HG03025 (cell line): ENCODE data around the gene KLF13.

Experiments
- ATAC-seq: cut with Tn5 transposase; IDR thresholded peaks from one replicate; pipeline ENCODE4 v1.9.1; 2021; ENCODE audit warnings: mild to moderate bottlenecking, moderate library complexity; ENCODE audit not compliant: unreplicated experiment, low FRiP score

KLF13 gene

DNA sequence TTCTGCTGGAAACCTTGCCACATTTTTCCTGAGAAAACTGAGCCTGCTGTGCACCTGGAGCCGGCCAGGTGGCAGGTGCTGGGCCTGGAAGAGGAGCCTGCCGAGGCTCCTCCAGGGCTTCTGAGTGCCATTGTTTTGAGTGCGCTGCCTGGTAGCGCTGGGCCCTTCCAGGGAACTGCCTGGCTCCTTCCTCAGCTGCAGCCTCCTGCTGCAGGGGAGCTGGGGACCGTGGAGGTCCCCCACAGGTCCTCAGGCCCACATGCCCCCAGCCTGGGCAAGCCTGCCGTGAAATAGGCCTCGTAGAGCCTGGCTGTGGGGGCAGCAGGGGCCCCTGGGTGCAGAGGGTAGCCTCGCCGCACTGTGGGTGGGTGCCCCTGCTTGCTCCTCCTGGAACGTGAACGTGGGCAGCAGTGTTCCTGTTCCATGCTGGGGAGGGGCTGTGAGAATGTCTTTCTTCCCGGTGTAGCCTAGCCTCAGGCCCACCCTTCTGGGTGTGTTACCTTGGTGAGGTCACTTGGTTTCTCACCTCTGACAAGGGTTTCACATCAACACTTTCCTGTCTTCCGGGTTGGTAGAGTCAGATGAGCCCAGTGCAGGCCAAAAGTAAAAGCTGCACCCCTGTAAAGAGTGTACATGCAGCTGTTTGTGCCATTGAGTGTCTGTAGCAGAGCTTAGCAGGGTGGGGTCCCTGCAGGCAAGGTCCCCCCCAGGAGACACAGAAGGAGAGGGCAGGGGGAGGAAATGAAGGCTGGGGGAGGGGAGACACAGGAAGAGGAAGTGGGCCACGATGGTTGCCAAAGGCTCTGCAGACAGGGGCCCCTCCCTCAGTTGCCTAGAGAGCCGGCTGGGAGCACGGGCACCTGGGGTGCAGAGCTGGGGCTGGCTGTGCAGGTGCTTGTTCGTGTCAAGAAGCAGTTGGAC, 34.5 kb downstream of the KLF13 start:
- peak; percentile 61 for ATAC-seq

DNA sequence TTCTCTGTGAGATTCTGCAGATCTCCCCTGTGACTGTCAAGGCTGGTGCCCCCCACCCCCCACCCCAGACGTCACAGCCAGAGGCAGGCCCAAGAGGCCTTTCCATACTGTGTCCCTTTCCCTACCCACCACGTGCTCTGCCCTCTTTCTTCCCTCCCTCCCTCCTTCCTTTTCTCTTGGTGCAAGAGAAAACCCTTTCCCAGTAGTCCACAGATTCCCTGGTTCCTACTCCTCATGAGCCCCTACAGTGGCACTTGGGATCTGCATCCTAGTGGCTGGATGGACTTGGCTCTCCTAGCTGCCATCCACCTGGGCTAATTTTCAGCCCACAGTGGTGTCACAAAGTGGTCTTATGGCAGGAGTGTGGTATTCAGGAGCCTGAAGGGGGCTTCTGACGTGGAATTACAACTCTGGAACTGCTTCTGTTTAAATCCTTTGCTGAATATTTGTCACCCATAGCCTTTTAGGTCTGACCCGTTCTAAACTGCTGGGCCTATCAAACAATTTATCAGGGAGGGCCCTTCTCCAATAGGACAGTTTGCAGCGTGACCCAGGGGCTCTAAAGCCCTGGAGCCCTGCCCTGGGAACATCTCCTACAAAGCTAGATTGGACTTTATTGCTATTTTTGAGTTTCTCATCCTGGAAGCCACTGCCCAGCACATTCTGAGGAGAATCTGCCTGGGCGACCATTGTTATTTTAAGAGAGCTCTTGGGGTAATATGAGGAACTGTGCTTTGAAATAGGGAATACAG, 35.3 kb downstream of the KLF13 start:
- ATAC-seq: no peak

DNA sequence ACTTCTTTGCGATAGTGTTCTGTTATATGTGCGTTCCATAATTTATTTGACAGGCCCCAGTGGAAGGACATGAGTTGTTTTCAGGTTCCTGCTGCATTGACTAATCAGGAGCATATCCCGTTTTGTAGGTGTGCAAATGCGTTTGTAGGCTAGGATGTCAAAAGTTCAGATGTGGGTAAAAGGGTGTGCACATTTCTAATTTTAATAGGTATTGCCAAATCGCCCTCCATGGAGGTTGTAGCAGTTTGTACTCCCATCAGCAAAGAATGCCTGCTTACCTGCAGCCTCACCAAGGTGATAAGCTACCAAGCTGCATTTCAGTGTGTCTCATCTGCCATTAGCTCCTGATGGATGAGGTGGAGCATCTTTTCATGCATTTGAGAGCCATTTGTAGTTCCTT, 36.3 kb downstream of the KLF13 start:
- no peak for ATAC-seq

DNA sequence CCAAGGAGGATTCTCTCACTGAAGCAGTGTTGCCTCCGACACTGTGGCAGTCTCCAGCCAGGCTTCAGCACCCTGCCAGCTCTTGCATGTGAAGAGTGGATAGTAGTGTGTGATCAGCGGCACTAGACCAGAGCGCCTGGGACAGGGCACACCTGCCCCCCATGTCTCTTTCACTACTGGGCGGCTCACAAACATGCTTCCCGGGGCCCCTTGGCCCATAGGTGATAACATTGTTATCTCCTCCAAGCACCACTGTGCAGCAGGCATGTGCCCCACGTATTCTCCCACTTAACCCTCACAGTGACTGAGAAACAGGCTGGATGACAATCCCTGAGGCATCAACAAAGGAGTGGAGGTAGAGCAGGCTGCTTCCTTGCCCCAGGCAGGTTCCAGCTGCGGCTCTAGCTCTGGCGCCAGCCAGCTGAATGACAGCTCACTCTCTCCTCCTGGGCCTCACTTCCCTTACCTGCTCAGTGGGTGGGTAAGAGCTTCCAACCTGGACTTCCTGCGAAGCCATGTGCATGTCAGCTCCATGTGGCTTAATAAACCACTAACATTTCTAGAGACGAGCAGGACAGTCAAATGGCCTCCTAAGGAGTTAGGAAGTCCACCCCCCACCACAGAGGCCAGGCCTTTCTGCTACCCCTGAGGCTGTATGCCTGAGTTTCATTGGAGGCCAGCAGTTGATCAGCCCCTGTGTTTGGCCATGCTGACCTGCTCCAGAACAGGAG, 37.8 kb downstream of the KLF13 start:
- ATAC-seq: no peak

DNA sequence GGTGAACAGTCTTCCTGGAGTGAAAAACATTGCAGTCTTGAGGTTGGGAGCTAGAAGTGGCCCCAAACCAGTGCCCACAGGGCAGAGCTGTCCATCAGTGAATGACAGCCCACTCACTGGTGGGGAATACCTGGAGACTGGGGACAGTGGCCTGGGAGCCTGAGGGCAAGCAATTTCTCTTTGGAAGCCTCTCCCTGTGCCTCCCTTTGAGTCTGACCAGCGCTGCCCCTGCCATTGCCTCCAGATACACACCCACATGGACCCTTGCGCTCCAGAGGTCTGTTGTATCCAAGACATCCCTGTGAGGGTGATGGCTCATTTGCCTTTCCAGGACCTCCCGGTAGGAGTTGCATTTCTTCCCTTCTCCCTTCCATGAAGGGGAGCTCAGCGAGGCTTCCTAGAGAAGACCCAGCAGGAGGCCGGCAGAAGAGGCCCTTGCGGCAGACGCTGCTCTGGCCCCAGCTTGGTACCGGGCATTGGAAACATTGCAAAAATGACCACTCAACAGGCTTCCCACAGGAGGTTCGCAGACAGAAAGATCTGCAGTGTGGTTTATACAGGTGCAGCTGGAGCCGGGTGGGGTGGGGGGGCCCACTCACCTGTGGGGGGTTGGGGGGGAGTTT, 38.5 kb downstream of the KLF13 start:
- ATAC-seq: no peak

DNA sequence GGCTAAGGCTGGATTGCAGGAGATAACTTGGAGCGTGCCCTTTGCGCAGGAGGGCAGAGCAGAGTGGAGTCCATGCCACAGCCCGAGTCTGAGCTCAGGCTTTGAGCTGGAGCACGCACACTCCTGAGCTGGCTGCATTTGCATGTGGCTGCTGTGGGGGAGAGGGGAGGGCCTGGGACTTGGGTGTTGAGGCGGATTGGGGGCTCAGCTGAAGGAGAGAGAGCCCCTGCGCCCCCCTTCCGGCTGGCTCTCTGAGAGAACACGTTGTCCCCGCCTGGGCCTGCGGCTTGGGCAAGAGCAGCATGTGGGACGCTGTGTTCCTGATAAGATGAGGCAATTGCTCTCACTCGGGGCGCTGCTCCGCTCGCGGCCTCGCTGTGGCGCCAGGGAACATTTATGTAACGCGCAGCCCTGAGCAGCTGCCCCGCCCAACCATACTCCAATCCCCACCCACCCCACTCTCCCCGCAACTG, 39.1 kb downstream of the KLF13 start:
- peak; percentile 42 for ATAC-seq

DNA sequence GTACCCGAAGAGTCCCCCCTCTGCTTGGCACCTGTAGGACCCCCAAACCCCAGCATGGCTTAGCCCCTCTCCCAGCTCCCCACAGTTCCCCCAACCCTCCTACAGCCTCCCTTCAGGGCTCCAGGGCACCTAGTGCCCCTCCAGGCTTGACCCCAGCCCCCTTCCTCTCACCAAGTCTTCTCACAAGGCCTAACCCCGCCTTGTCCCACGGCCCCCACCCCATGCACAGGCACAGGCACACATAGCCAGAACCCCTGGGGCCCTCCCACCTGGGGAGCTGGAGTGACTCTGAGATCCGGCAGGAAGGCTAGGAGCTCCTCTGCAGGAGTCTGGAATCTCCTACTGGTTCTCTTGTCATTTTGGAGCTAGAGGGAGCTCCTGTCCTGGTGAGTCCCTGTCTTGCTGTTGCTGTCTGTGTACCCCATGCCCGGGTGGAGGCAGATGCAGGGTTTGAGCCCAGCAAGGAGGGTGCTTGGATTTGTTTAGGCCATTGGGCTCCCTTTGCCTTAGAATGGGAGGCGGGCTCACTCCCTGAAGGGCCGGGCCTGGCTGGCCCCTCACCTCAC, 39.6 kb downstream of the KLF13 start:
- ATAC-seq: no peak

DNA sequence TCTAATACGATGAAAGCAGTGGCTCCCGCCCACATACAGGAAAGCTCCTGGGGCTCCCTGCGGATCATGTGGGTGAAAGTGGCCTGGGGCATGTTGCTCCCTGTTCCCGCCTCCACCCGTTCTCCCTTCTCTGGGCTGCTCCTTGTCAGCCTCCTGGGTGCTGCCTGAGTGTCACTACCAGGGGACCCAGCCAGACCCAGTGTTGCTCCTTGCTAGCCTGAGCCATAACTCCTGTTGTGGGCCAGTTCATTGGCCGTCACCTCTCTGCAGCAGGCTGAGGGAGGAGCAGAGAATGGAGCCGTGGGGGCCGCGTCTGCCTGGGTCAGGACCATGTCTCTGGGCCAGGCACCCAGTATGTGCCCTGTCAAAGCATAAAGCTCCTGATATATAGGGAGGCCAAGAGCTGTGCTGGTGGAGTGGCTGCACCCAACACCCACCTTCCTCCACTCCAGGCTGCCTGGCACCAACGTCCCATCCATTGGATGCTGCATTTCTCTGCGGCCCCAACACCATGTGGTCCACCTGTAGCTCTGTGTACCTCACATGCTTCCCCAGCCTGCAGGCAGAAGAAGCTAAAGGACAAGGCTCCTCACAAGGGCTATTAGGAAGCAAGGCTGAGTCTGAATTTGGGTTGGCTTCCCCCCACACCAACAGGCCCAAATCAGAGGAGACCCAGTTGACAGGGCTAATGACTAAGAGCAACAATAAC, 40.5 kb downstream of the KLF13 start:
- ATAC-seq: no peak

DNA sequence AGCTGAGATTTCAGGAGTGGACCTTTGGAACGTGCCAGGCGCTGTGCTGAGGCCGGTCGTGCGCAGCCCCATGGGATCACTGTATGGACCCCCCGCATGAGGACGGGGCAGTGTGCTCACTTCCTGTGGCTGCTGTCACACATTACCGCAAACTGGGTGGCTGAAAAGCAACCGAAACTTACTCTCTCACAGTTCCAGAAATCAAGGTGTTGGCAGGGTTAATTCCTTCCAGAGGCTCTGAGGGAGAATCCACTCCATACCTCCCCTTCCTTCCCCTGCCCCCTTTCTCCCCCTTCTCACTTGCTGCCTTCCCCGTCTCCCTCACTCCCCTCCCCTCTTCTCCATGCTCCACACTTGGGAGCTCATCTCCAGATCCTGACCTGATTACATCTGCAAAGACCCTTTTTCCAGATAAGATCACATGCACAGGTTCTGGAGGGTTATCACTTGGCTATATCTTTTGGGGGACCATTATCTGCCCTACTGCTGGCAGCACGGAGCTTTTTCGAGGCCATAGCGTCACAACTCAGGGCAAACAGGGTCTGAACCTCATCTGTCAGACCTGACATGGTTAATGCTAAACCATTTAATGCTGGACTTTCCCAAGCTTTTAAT, 41.2 kb downstream of the KLF13 start:
- no peak for ATAC-seq

DNA sequence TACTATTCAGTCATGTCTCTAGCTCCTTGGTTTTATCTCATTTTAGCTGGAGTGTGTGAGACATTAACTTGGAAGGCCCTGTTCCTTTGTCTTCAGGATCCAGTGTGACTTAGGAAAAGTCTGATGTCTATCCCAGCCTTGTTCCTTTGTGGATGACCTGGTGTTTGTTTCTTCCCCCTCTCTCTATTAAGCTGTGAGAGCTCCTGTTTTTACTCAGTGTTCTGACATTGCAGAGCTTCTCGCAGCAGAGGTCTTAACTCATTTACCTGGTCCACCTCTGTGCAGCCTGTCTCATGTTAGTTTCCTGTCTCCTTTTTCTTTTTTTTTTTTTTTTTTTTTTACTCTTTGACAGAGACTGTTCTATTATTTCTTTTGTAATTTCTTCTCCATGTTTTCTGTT, 43.1 kb downstream of the KLF13 start:
- ATAC-seq: no peak

DNA sequence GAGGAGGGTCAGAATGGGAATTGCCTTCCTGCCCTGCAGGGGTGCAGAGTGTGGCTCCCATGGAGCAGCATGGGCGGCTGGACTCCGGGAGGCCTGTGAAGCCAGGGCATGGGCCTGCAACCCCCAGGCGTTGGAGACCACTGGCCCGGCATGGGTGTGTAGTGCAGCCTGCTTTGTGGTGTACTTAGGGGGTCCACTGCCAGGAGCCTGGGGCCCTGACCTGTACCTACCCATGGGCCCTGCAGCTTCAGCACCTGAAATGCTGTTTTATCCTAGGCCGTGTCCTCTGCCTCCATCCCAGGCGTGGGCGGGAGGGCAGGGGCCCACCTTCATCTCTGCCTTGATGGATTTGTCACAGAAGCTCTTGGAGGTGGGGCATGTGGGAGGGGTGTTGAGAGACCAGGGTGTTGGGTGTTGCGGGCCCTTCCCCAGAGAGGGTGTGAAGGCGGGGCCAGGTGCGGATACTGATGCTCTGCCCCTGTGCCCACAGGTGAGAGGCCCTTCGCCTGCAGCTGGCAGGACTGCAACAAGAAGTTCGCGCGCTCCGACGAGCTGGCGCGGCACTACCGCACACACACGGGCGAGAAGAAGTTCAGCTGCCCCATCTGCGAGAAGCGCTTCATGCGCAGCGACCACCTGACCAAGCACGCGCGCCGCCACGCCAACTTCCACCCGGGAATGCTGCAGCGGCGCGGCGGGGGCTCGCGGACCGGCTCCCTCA, 45.0 kb downstream of the KLF13 start:
- no peak for ATAC-seq

DNA sequence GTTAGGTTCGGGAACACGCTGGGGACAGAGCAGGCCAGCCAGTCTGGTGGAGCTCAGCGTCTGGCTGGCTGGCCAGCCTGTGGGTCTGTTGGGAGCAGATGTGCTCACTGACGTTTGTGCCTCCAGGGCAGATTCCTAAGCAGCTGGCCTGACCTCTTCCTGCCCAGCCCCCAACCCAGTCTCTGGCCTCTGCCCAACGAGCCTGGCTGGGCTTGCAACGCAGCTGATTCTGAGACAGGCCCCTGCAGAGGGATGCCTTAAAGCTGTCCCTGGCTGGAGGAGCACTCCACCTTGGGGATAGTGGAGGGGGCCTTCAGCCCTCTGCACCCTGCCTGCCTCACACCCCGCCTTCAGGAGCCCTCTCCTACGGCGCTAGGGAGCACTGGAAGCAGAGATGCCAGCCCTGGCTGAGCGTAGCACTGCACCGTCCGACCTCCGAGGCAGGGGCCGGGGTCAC, 46.0 kb downstream of the KLF13 start:
- no peak for ATAC-seq

DNA sequence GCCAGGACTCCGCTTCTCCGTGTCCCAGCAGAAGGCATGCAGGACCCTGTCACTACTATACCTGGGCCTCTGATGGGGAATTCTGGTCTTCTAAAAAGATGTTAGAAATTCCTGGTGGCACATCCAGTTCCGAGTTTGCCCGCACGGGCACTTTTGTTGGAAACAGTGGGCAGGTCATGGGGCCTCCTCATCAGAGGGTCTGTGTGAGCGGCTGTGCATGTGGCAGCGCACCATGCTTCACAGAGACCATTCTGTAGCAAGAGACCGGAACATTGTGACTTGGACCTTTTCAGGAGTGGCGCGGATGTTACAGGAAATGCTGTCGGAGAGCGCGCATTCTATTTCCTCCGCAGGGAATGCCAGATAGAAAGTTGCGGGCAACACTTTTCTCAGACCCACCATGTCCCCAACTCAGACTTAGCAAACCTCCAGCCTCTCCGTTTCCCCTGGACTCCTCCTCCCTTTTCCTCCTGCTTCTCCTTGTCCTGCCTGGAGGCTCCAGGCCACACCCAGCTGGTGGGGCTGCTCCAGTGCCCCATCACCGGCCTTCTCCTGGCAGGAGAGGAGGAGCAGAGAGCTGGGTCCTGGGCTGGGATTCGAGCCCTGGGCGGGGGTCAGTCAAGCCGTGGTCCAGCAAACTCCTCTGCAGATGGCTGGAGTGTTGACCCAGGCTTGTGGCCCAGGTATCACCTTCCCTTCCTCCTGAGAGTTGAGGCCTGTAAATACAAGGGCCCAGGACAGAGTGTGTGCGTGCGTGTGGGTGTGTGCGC, 46.6 kb downstream of the KLF13 start:
- ATAC-seq: no peak

DNA sequence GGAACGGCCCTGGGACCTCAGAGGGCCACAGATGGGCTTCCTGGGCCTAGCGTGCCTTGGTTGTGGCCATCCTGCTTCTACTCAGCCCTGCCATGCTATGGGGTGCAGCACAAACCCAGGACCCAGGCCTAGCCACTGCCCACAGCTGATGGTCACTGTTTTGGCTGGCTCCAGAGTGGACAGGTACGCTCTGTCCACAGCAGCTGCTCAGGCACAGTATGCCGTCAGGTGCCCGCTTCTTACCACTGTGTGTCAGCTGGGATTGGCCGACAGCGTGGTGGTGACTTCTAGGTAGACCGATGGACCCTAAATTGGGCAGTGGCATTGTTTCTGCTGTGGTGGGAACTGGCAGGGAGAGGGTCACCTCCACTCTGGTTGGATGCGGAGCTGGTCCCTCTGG, 47.3 kb downstream of the KLF13 start:
- no peak for ATAC-seq

DNA sequence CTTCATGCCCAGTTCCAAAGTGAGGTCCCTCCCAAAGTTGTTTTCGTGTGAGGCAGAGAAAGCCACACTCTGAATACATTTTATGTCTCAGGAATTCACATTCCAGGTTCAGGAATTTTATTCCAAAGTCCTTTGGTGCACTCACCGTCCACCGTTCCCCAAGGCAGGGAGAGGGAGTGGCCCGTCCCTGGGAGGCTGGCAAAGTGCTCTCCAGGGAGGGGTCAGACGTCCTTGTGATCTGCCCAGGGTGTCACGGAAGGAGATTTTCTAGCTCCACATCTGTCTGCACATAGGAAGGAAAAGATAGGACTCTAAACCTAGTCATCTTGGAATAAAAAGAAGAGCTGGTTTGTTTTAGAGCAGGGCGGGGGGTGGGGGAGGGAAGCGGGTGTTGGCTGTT, 47.9 kb downstream of the KLF13 start:
- ATAC-seq: no peak

DNA sequence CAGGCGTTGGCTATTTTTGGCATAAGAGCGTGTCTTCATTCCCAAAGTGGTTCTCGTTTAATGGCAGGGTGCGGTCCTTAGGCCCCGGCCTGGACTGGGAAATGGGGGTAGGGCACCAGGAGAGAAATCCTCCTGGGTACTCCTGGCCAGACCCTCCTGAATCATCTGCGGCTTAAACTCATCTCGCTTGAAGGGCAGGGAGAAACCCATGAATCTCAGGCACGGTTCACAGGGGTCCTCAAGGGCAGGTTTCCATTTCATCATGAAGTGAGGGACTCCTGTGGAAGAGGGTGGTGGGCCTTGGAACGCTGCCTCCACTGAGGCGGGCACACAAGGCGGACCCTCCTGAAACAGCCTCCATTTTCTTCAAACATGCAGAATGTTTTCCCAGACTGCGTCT, 48.4 kb downstream of the KLF13 start:
- ATAC-seq: no peak

DNA sequence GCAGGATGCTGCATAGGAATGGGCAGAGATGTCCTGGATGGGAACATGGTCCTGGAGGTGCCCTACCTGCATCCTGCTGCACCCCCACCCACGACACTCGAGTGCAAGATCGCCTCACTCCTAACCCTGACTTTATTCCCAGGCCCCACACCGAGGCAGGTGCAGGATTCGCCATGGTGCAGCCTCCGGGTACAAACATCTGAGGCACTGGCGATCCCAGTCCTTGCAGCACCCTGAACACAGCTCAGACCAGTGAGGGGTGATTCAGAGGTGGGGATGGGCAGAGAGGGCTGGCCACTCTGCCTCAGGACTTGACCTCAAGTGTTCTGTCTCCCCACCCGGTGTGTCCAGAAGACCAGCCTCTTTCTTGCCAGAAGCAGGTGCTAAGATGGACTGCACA, 49.1 kb downstream of the KLF13 start:
- ATAC-seq: no peak

DNA sequence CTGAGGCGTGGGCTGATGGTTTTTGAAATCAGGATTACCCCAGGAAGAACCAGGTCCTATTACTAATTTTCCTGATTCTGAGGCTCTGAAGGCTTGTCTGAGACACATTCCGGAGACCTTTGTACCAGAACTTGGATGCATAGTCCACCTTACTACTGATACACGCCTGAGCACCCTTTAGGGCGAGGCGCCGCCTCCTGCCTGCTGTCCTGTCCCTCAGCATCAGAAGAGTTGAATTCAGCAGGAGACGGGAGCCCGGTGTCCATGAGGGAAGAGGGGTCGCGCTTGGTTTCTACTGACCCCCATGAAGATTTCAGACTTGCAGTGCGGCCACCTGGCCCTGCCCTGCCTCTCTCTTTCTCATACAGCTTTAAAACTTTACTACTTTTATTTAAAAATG, 49.9 kb downstream of the KLF13 start:
- ATAC-seq: no peak
